Bronchial epithelial cell (primary cell): ENCODE data around the gene LENEP. TPM values are rescaled to one million over a fixed set of nuclear protein-coding genes. Genes with fewer than 3 reads are reported as not detected.

Experiments
- DNase-seq: peaks from one replicate; pipeline ENCODE4 v3.0.0-alpha.2; 2010; ENCODE audit warnings: low read depth
- FAIRE-seq: peaks from 2 replicates; lab custom pipeline; 2011; peaks lifted over from hg19 to GRCh38; lab: Jason Lieb, UNC
- H3K27me3 ChIP-seq: 2 replicates; pipeline ENCODE4 v1.5.1; 2011; ENCODE audit warnings: low read length; ENCODE audit not compliant: control insufficient read depth, insufficient read depth
- H3K36me3 ChIP-seq: 2 replicates; pipeline ENCODE4 v1.5.1; 2011; ENCODE audit warnings: low read length; ENCODE audit not compliant: control insufficient read depth, insufficient read depth
- H3K4me3 ChIP-seq: 2 replicates; pipeline ENCODE4 v1.5.1; 2011; ENCODE audit warnings: mild to moderate bottlenecking, low read depth, low read length, control low read depth
- CTCF ChIP-seq: IDR thresholded peaks from 2 replicates; pipeline ENCODE4 v1.5.1; 2011; ENCODE audit warnings: mild to moderate bottlenecking, moderate library complexity, low read length, control low read depth, inconsistent platforms; ENCODE audit not compliant: insufficient read depth, severe bottlenecking
- total RNA-seq: library from RNA; depleted of rRNA; stranded (reverse); fragments of >200 nt; gene quantifications from 2 replicates; pipeline ENCODE4 v1.2.1, GENCODE V29; 2014

The LENEP gene
- total RNA-seq, 1 donor from 2014 or later, result not detected

- no peak overlapping the region for H3K4me3 ChIP-seq
- TF ChIP-seq CTCF, result no peak
- DNase-seq (no peak), FAIRE-seq (no peak)
- H3K36me3 ChIP-seq, result peaks cover 36% of the 10 kb centered on the region
- H3K27me3 ChIP-seq, result no peaks in the 10 kb centered on the region
These were observed 22.9 kb downstream of the LENEP start for GRCh38 chr1:155016231-155016831.

GRCh38 chr1:155017041-155017945, 23.9 kb downstream of the LENEP start:
- DNase-seq, result peak; percentile 92
- peak overlapping the region; percentile 3 for H3K4me3 ChIP-seq
- FAIRE-seq, result no peak
- H3K36me3 ChIP-seq, result peaks cover 32% of the 10 kb centered on the region
- no peaks in the 10 kb centered on the region for H3K27me3 ChIP-seq
- peak; percentile 100 for TF ChIP-seq CTCF

- peaks cover 25% of the 10 kb centered on the region for H3K36me3 ChIP-seq
- no peak overlapping the region for H3K4me3 ChIP-seq
- FAIRE-seq (no peak), DNase-seq (no peak)
- no peak for TF ChIP-seq CTCF
- H3K27me3 ChIP-seq, result no peaks in the 10 kb centered on the region
These were observed 24.5 kb downstream of the LENEP start for GRCh38 chr1:155017946-155018316.

GRCh38 chr1:155018617-155019348, 25.4 kb downstream of the LENEP start:
- no peak for TF ChIP-seq CTCF
- peaks cover 23% of the 10 kb centered on the region for H3K36me3 ChIP-seq

GRCh38 chr1:155019377-155020245, 26.2 kb downstream of the LENEP start:
- Histone ChIP-seq H3K27me3 (no peaks in the 10 kb centered on the region), H3K4me3 (no peak overlapping the region), H3K36me3 (peaks cover 18% of the 10 kb centered on the region)
- DNase-seq (no peak), FAIRE-seq (no peak)
- TF ChIP-seq CTCF, result no peak

More at GRCh38 chr1:155018617-155019348, 25.4 kb downstream of the LENEP start:
- no peak for DNase-seq
- FAIRE-seq, result no peak
- Histone ChIP-seq H3K4me3 (no peak overlapping the region), H3K27me3 (no peaks in the 10 kb centered on the region)
